ENCODE results near the gene PJA2. TPM values are rescaled to one million over a fixed set of nuclear protein-coding genes. Genes with fewer than 3 reads are reported as not detected.

Gene PJA2
- total RNA-seq, result 10 to 100 TPM; 37.6 to 64.9 (median 58.7) TPM

- Histone ChIP-seq H3K36me3 (no peaks in the 10 kb centered on the region), H3K27ac (peak within 1 kb of the TSS; percentile 94 to 99 (median 99)), H3K27me3 (no peaks in the 10 kb centered on the region), H3K9me3 (no peaks in the 10 kb centered on the region), H3K4me1 (peaks cover 38 to 46% of the 10 kb centered on the region in 2 donors), H3K4me3 (peak within 1 kb of the TSS; percentile 82 to 95 (median 88))
- TF ChIP-seq CTCF (IDR thresholded peaks at IDR 0.05 in 4 of 5, conservative IDR thresholded peaks at IDR 0.05 in 1 of 5) (peak; percentile 23 to 59 (median 58)), POLR2A (IDR thresholded peaks at IDR 0.05) (peak; percentile 79 to 80)
- intact Hi-C loops (cut with DNase I; ENCODE audit: low total_unique reads) (loop anchor here (1.0 to 10.0 kb wide), 8 partner anchors 33 to 1327 kb away; partner anchors contain the start of genes FBXL17, MAN2A1 and SLC25A46), in situ Hi-C loops (cut with MboI; ENCODE audit: low sequenced_read_pairs in 4 of 4) (loop anchor here in 1 of 4 donors (25.0 kb wide), 1 partner anchor 673 kb away; the partner anchor contains the start of gene FER)
- DNase-seq (peak; percentile 98 to 99), ATAC-seq (peak; percentile 91 to 92)
These were observed at the start of gene PJA2 for GRCh38 chr5:109409844-109410388. PJA2 (minus strand) TSS chr5:109409974; CDS start chr5:109383433, 26,541 bp downstream.

GRCh38 chr5:109455598-109456096 is 45.9 kb upstream of the PJA2 start:
- in situ Hi-C loops (cut with MboI; ENCODE audit: low sequenced_read_pairs in 4 of 4), result loop anchor here in 1 of 4 donors (25.0 kb wide), 1 partner anchor 768 kb away; no protein-coding TSS in a partner anchor
- ATAC-seq (peak; percentile 33 to 80), DNase-seq (peak in 1 of 2 donors; percentile 27)
- intact Hi-C loops (cut with DNase I; ENCODE audit: low total_unique reads), result no loop called here
- Histone ChIP-seq H3K27ac (peak overlapping the region in 2 of 4 donors; percentile 10 to 18), H3K36me3 (no peaks in the 10 kb centered on the region), H3K4me3 (no peak overlapping the region), H3K9me3 (no peaks in the 10 kb centered on the region), H3K4me1 (peaks cover 0 to 15% of the 10 kb centered on the region in 2 donors), H3K27me3 (no peaks in the 10 kb centered on the region)
- TF ChIP-seq POLR2A (IDR thresholded peaks at IDR 0.05) (no peak), CTCF (IDR thresholded peaks at IDR 0.05 in 4 of 5, conservative IDR thresholded peaks at IDR 0.05 in 1 of 5) (no peak)

- TF ChIP-seq CTCF (IDR thresholded peaks at IDR 0.05 in 4 of 5, conservative IDR thresholded peaks at IDR 0.05 in 1 of 5), result no peak
- no peak for TF ChIP-seq POLR2A (IDR thresholded peaks at IDR 0.05)
- Histone ChIP-seq H3K27ac (no peak overlapping the region), H3K36me3 (no peaks in the 10 kb centered on the region), H3K4me1 (peaks cover 0 to 15% of the 10 kb centered on the region in 2 donors), H3K4me3 (no peak overlapping the region), H3K27me3 (no peaks in the 10 kb centered on the region), H3K9me3 (no peaks in the 10 kb centered on the region)
- intact Hi-C loops (cut with DNase I; ENCODE audit: low total_unique reads) (no loop called here), in situ Hi-C loops (cut with MboI; ENCODE audit: low sequenced_read_pairs in 4 of 4) (loop anchor here in 1 of 4 donors (25.0 kb wide), 1 partner anchor 768 kb away; no protein-coding TSS in a partner anchor)
- ATAC-seq (no peak), DNase-seq (no peak)
These were observed 45.1 kb upstream of the PJA2 start for GRCh38 chr5:109454731-109455505.

- ATAC-seq (no peak), DNase-seq (no peak)
- H3K4me3 ChIP-seq, result no peak overlapping the region
- TF ChIP-seq CTCF (IDR thresholded peaks at IDR 0.05 in 4 of 5, conservative IDR thresholded peaks at IDR 0.05 in 1 of 5) (no peak), POLR2A (IDR thresholded peaks at IDR 0.05) (no peak)
- H3K4me1 ChIP-seq, result peaks cover 0 to 15% of the 10 kb centered on the region in 2 donors
- H3K9me3 ChIP-seq, result no peaks in the 10 kb centered on the region
- H3K27ac ChIP-seq, result no peak overlapping the region
- intact Hi-C loops (cut with DNase I; ENCODE audit: low total_unique reads), result no loop called here
- no peaks in the 10 kb centered on the region for H3K27me3 ChIP-seq
- in situ Hi-C loops (cut with MboI; ENCODE audit: low sequenced_read_pairs in 4 of 4), result loop anchor here in 1 of 4 donors (25.0 kb wide), 1 partner anchor 766 kb away; no protein-coding TSS in a partner anchor
- H3K36me3 ChIP-seq, result no peaks in the 10 kb centered on the region
These were observed 43.5 kb upstream of the PJA2 start for GRCh38 chr5:109453251-109453650.
